MM.1S (cell line): ENCODE measurements around the gene HDAC3.

Experiments
- DNase-seq: peaks from one replicate; pipeline ENCODE4 v3.0.0-alpha.2; 2015
- H2AFZ ChIP-seq: fragments of 300-600 bp; sonication (generic); 2 replicates; pipeline ENCODE4 v1.6.0; 2016; ENCODE audit warnings: antibody characterized with exemption, low read length
- H3F3A ChIP-seq: fragments of 300-600 bp; sonication (generic); 2 replicates; pipeline ENCODE4 v1.6.1; 2016; ENCODE audit warnings: mild to moderate bottlenecking, antibody characterized with exemption, low read length, moderate library complexity, mixed read lengths; ENCODE audit not compliant: insufficient read depth
- H3K27ac ChIP-seq: fragments of 300-600 bp; sonication (generic); 2 replicates; pipeline ENCODE4 v1.5.1; 2016; ENCODE audit warnings: mild to moderate bottlenecking, low read length
- H3K27me3 ChIP-seq: fragments of 300-600 bp; sonication (generic); replicated peaks from 2 replicates; pipeline ENCODE4 v1.6.0; 2016; ENCODE audit warnings: low read length; ENCODE audit not compliant: insufficient read depth
- H3K36me3 ChIP-seq: fragments of 300-600 bp; sonication (generic); replicated peaks from 2 replicates; pipeline ENCODE4 v1.6.1; 2016; ENCODE audit warnings: mild to moderate bottlenecking, low read length, mixed read lengths; ENCODE audit not compliant: insufficient read depth
- H3K4me1 ChIP-seq: fragments of 300-600 bp; sonication (generic); 2 replicates; pipeline ENCODE4 v1.6.1; 2016; ENCODE audit warnings: low read length, mixed read lengths
- H3K4me2 ChIP-seq: fragments of 300-600 bp; sonication (generic); 2 replicates; pipeline ENCODE4 v1.6.0; 2016; ENCODE audit warnings: low read depth, low read length
- H3K4me3 ChIP-seq: fragments of 300-600 bp; sonication (generic); 2 replicates; pipeline ENCODE4 v1.5.1; 2016; ENCODE audit warnings: low read length, mixed read lengths
- H3K79me2 ChIP-seq: fragments of 300-600 bp; sonication (generic); 2 replicates; pipeline ENCODE4 v1.6.1; 2016; ENCODE audit warnings: mixed run types, low read length, mixed read lengths
- H3K9ac ChIP-seq: fragments of 300-600 bp; sonication (generic); 2 replicates; pipeline ENCODE4 v1.6.1; 2016; ENCODE audit warnings: low read length, mixed read lengths
- H3K9me2 ChIP-seq: fragments of 300-600 bp; sonication (generic); replicated peaks from 2 replicates; pipeline ENCODE4 v1.6.1; 2016; ENCODE audit warnings: mild to moderate bottlenecking, low read length, mixed read lengths; ENCODE audit not compliant: insufficient read depth
- H3K9me3 ChIP-seq: fragments of 300-600 bp; sonication (generic); replicated peaks from 2 replicates; pipeline ENCODE4 v1.6.1; 2016; ENCODE audit warnings: mild to moderate bottlenecking, low read length, mixed read lengths; ENCODE audit not compliant: insufficient read depth
- H4K20me1 ChIP-seq: fragments of 300-600 bp; sonication (generic); 2 replicates; pipeline ENCODE4 v1.6.1; 2016; ENCODE audit warnings: mild to moderate bottlenecking, low read length, moderate library complexity, mixed read lengths; ENCODE audit not compliant: insufficient read depth
- EZH2 ChIP-seq: fragments of 300-600 bp; sonication (generic); optimal IDR thresholded peaks from 2 replicates; pipeline ENCODE3; 2017; ENCODE audit warnings: low read depth, mild to moderate bottlenecking, antibody characterized with exemption, low read length, mixed read lengths
- EZH2phosphoT487 ChIP-seq: fragments of 300-600 bp; sonication (generic); IDR thresholded peaks from 2 replicates; pipeline ENCODE4 v1.6.1; 2018; ENCODE audit warnings: antibody characterized with exemption, low read length
- TF ChIP-seq, protein P1 (sequence below): fragments of 300-600 bp; sonication (generic); IDR thresholded peaks from 2 replicates; pipeline ENCODE4 v1.5.1; 2016; ENCODE audit warnings: antibody characterized with exemption, low read length, mixed read lengths

The HDAC3 gene

DNA sequence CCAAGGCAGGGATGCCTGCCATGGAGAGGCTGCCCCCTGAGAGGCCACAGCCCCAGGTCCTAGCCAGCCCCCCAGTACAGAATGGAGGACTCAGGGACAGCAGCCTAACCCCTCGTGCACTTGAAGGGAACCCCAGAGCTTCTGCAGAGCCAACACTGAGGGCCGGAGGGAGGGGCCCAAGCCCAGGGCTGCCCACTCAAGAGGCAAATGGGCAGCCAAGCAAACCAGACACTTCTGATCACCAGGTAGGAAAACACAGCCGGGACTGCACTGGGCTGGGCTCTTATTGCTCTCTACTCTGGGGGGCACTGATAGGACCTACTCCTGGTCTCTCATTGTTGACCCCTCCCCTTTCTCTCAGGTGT, 3.4 kb upstream of the HDAC3 start:
- no peak overlapping the region for H3K4me3 ChIP-seq
- no peak overlapping the region for H3K4me2 ChIP-seq
- peaks cover 12% of the 10 kb centered on the region for H3K4me1 ChIP-seq

DNA sequence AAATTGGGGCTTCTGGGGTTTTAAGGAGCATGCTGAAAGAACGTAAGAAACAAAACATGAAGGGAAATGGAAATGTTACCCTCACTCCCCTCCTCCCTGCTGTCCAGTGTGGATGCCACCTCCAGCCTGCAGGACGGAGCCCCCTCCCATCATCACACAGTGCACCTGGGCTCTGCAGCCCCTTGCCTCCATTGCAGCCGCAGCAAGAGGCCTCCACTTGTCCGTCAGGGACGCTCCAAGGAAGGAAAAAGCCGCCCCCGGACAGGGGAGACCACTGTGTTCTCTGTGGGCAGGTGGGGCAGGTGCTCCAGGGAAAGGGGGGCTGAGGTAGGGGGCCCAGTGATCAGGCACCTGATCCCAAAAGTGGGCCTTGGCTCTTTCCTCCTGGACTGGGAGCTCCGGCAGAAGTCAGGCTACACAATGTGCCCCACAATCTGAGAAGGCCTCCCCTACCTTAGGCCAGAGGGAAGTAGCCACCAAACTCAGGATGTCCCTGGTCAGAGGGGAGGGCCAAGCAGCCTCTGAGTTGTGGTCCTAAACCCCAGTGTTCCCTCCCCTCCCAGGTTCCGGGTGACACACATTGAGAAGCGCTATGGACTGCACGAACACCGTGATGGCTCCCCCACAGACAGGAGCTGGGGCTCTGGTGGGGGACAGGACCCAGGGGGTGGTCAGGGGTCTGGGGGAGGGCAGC, 2.9 kb upstream of the HDAC3 start:
- Histone ChIP-seq H3K9me2 (no peaks in the 10 kb centered on the region), H3K9me3 (no peaks in the 10 kb centered on the region), H3K27ac (no peak overlapping the region), H3K36me3 (no peaks in the 10 kb centered on the region), H3K27me3 (no peaks in the 10 kb centered on the region), H2AFZ (no peak overlapping the region), H3K4me1 (peaks cover 15% of the 10 kb centered on the region), H3K4me3 (no peak overlapping the region), H4K20me1 (0 out of 2 replicates have a peak, but pooled peaks cover 4% of the 10 kb centered on the region), H3K9ac (no peak overlapping the region), H3F3A (peaks cover 16% of the 10 kb centered on the region; the same call in 1 of the 2 replicates), H3K4me2 (no peak overlapping the region), H3K79me2 (peaks cover 21% of the 10 kb centered on the region)
- no peak for DNase-seq
- no peak for TF ChIP-seq EZH2
- no peak for TF ChIP-seq EZH2phosphoT487
- TF ChIP-seq, protein P1, sequence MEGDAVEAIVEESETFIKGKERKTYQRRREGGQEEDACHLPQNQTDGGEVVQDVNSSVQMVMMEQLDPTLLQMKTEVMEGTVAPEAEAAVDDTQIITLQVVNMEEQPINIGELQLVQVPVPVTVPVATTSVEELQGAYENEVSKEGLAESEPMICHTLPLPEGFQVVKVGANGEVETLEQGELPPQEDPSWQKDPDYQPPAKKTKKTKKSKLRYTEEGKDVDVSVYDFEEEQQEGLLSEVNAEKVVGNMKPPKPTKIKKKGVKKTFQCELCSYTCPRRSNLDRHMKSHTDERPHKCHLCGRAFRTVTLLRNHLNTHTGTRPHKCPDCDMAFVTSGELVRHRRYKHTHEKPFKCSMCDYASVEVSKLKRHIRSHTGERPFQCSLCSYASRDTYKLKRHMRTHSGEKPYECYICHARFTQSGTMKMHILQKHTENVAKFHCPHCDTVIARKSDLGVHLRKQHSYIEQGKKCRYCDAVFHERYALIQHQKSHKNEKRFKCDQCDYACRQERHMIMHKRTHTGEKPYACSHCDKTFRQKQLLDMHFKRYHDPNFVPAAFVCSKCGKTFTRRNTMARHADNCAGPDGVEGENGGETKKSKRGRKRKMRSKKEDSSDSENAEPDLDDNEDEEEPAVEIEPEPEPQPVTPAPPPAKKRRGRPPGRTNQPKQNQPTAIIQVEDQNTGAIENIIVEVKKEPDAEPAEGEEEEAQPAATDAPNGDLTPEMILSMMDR, result no peak

More for the DNA sequence above, 3.4 kb upstream of the HDAC3 start:
- Histone ChIP-seq H3K9ac (no peak overlapping the region), H3K9me3 (no peaks in the 10 kb centered on the region), H3K79me2 (peaks cover 15% of the 10 kb centered on the region), H3K9me2 (no peaks in the 10 kb centered on the region), H3K27me3 (no peaks in the 10 kb centered on the region), H3K36me3 (no peaks in the 10 kb centered on the region), H3F3A (peaks cover 16% of the 10 kb centered on the region; the same call in 1 of the 2 replicates), H3K27ac (no peak overlapping the region), H4K20me1 (0 out of 2 replicates have a peak, but pooled peaks cover 4% of the 10 kb centered on the region), H2AFZ (no peak overlapping the region)
- no peak for TF ChIP-seq EZH2phosphoT487
- TF ChIP-seq EZH2, result no peak
- TF ChIP-seq, protein P1, result no peak
- no peak for DNase-seq

DNA sequence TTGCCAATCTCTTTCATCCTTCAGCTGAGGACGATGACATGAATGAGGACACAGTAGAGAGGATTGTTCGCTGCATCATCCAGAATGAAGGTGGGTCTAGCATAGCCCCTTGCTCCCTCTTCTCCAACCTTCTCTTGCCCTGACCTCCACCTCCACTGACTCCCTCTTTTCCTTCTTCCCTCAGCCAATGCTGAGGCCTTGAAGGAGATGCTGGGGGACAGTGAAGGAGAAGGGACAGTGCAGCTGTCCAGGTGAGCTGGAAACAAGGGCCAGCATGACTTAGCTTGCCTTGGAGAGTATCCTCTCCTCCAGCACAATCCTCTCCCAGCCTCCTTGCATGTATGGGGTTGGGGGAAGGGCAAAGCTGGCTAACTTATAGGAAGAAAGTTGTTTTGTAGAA, 2.1 kb upstream of the HDAC3 start:
- Histone ChIP-seq H3K4me3 (no peak overlapping the region), H3K9me3 (no peaks in the 10 kb centered on the region), H3K4me1 (peaks cover 16% of the 10 kb centered on the region), H3K36me3 (no peaks in the 10 kb centered on the region), H3K9ac (no peak overlapping the region), H3F3A (peaks cover 16% of the 10 kb centered on the region; the same call in 1 of the 2 replicates), H4K20me1 (0 out of 2 replicates have a peak, but pooled peaks cover 4% of the 10 kb centered on the region), H2AFZ (no peak overlapping the region), H3K4me2 (no peak overlapping the region), H3K27me3 (no peaks in the 10 kb centered on the region), H3K9me2 (no peaks in the 10 kb centered on the region), H3K79me2 (peaks cover 28% of the 10 kb centered on the region), H3K27ac (no peak overlapping the region)
- TF ChIP-seq EZH2 (no peak), EZH2phosphoT487 (no peak)
- TF ChIP-seq, protein P1, result no peak
- DNase-seq, result no peak
